ENCODE results near the gene R3HDM2. TPM values are rescaled to one million over a fixed set of nuclear protein-coding genes. Genes with fewer than 3 reads are reported as not detected.

Gene R3HDM2
- total and polyA plus RNA-seq, 2 donors (not counting 1 experiment from before 2014, with no cell fraction given) = 104 to 129 TPM

DNA sequence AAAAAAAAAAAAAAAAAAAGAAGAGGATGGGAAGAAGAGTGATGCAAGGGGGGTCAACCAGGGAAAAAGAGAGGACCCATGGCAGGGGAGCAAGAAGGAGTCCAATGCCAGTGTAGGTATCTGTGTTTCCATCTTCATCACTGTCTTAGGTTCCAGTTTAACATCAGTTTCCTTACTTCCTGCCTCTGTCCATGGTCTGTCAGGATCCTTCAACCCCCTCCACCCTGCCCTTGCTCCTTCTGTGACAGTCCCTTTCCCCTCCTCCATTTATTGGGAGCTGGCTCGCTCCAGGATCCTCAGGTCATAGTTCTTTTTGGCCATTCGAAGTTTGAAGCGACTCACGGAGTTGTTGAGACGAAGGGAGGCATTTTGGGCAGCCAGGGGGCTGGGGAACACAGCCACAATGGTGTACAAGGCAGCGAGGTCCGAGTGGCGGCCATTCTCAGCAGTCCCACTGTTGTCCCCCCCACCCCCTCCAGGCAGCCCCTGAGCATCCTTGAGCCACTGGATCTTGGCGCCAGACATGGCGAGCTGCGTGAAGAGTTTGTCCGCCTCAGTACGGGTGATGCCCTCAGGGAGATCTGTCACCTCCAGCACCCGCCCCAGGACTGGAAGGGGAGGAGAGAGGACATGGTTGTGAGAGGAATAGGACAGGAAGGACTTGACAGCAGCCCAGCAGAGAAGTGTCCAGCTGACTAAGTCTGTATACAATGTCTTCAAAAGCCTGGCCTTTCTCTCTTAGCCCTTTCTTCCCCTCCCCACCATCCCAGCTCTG is 176.2 kb downstream of the R3HDM2 start:
- Mint-ChIP-seq H3K4me3 (no peak overlapping the region), H3K27me3 (no peaks in the 10 kb centered on the region), H3K27ac (no peak overlapping the region), H3K4me1 (no peaks in the 10 kb centered on the region), H3K9me3 (ENCODE audit: insufficient read depth) (no peaks in the 10 kb centered on the region)
- no peaks in the 10 kb centered on the region for H4K20me1 ChIP-seq (ENCODE audit: control insufficient read depth, insufficient read depth, low read length, poor library complexity, severe bottlenecking)
- 98% methylated on average over 11 of the region's 14 CpGs for WGBS (ENCODE audit: insufficient coverage)
- POLR2A ChIA-PET = no interaction called here
- no peaks in the 10 kb centered on the region for H3K79me2 ChIP-seq (ENCODE audit: control insufficient read depth, insufficient read depth, low read length)
- H3K36me3 ChIP-seq (replicated peaks in 1 of 2; ENCODE audit: control extremely low read depth in 1 of 2, control insufficient read depth in 1 of 2, extremely low read depth in 1 of 2, insufficient read depth in 2 of 2, low read length in 1 of 2) = peaks cover 24 to 51% of the 10 kb centered on the region in 2 experiments
- TF ChIP-seq EZH2 (IDR thresholded peaks at IDR 0.05; ENCODE audit: borderline replicate concordance, insufficient read depth, low read depth, low read length, poor library complexity, severe bottlenecking) = no peak
- H3K4me2 ChIP-seq (replicated peaks; ENCODE audit: low read depth, low read length, poor library complexity, severe bottlenecking) = no peak overlapping the region
- no peaks in the 10 kb centered on the region for H3K9me3 ChIP-seq (ENCODE audit: control extremely low read depth in 1 of 3, control insufficient read depth in 2 of 3, insufficient read depth in 1 of 3, low read length in 2 of 3)
- no peaks in the 10 kb centered on the region for H3K4me1 ChIP-seq (ENCODE audit: control insufficient read depth in 2 of 2, insufficient read depth in 2 of 2, low read length in 2 of 2)
- intact Hi-C loops (cut with micrococcal nuclease) = no loop called here
- H3K9ac ChIP-seq (ENCODE audit: low read length) = no peak overlapping the region
- ATAC-seq (ENCODE audit: low read depth) (no peak), DNase-seq (no peak)
- H3K27ac ChIP-seq (ENCODE audit: low read length in 2 of 2) = no peak overlapping the region
- H2AFZ ChIP-seq (ENCODE audit: insufficient read depth, low read depth, low read length, poor library complexity, severe bottlenecking) = no peak overlapping the region
- no peaks in the 10 kb centered on the region for H3K27me3 ChIP-seq (replicated peaks in 1 of 4; ENCODE audit: control extremely low read depth in 1 of 4, control insufficient read depth in 3 of 4, insufficient read depth in 4 of 4, low read length in 3 of 4)
- CTCF ChIA-PET = no interaction called here
- H3K4me3 ChIP-seq (ENCODE audit: control extremely low read depth in 1 of 5, extremely low read depth in 1 of 5, insufficient read depth in 1 of 5, low read depth in 2 of 5, low read length in 4 of 5) = no peak overlapping the region

DNA sequence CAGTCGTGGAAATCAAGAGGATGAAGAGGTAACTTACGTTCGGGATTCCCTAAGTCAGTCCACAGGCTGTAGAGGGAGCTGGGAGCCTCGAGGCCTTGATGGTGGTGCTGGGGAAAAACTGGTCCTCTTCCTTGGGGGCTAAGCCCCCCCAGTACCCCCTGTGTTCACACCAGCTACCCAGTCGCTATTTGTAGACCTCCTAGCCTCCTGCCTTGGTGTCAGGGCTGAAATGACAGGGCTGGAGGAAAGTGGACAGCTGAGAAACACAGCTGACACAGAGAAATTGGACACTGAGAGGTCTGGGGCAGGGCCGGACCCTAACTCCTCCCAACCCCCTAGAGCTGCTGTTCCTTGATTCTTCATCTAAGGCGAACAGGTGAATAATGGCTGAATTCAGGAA is 179.9 kb downstream of the R3HDM2 start, which contains the start of gene STAC3:
Gene STAC3 (minus strand): TSS at position 232 of the 400 bp plus-strand sequence. CDS start 1,551 bp downstream, outside the sequence.
- ATAC-seq (ENCODE audit: low read depth) (no peak), DNase-seq (no peak)
- Mint-ChIP-seq H3K4me3 (no peak within 1 kb of the TSS), H3K27me3 (no peaks in the 10 kb centered on the region), H3K4me1 (peaks cover 10% of the 10 kb centered on the region), H3K27ac (no peak within 1 kb of the TSS), H3K9me3 (ENCODE audit: insufficient read depth) (no peaks in the 10 kb centered on the region)
- peaks cover 0 to 5% (median 0%) of the 10 kb centered on the region in 3 donors for H3K9me3 ChIP-seq (ENCODE audit: control extremely low read depth in 1 of 3, control insufficient read depth in 2 of 3, insufficient read depth in 1 of 3, low read length in 2 of 3)
- no peaks in the 10 kb centered on the region for H4K20me1 ChIP-seq (ENCODE audit: control insufficient read depth, insufficient read depth, low read length, poor library complexity, severe bottlenecking)
- 85% methylated on average over 4 of the region's 7 CpGs for WGBS (ENCODE audit: insufficient coverage)
- H2AFZ ChIP-seq (ENCODE audit: insufficient read depth, low read depth, low read length, poor library complexity, severe bottlenecking) = no peak within 1 kb of the TSS
- intact Hi-C loops (cut with micrococcal nuclease) = no loop called here
- ChIA-PET POLR2A (interaction anchor here (0.6 kb wide), 2 partner anchors 203 to 560 kb away, joined by 6 to 7 read pairs; no protein-coding TSS in a partner anchor), CTCF (interaction anchor here (0.7 to 31.1 kb wide), 2 partner anchors 35 to 1549 kb away, joined by 3 to 838 read pairs; partner anchors contain the start of gene NXPH4)
- no peaks in the 10 kb centered on the region for H3K79me2 ChIP-seq (ENCODE audit: control insufficient read depth, insufficient read depth, low read length)
- H3K27ac ChIP-seq (ENCODE audit: low read length in 2 of 2) = no peak within 1 kb of the TSS
- H3K4me2 ChIP-seq (replicated peaks; ENCODE audit: low read depth, low read length, poor library complexity, severe bottlenecking) = no peak within 1 kb of the TSS
- peaks cover 5 to 15% of the 10 kb centered on the region in 2 experiments for H3K36me3 ChIP-seq (replicated peaks in 1 of 2; ENCODE audit: control extremely low read depth in 1 of 2, control insufficient read depth in 1 of 2, extremely low read depth in 1 of 2, insufficient read depth in 2 of 2, low read length in 1 of 2)
- H3K9ac ChIP-seq (ENCODE audit: low read length) = no peak within 1 kb of the TSS
- no peak within 1 kb of the TSS for H3K4me3 ChIP-seq (ENCODE audit: control extremely low read depth in 1 of 5, extremely low read depth in 1 of 5, insufficient read depth in 1 of 5, low read depth in 2 of 5, low read length in 4 of 5)
- H3K4me1 ChIP-seq (ENCODE audit: control insufficient read depth in 2 of 2, insufficient read depth in 2 of 2, low read length in 2 of 2) = peaks cover 7 to 10% of the 10 kb centered on the region in 2 donors
- H3K27me3 ChIP-seq (replicated peaks in 1 of 4; ENCODE audit: control extremely low read depth in 1 of 4, control insufficient read depth in 3 of 4, insufficient read depth in 4 of 4, low read length in 3 of 4) = no peaks in the 10 kb centered on the region
- TF ChIP-seq EZH2 (IDR thresholded peaks at IDR 0.05; ENCODE audit: borderline replicate concordance, insufficient read depth, low read depth, low read length, poor library complexity, severe bottlenecking) (no peak), CTCF (IDR thresholded peaks at IDR 0.05) (no peak)

Measured in B cell (primary cell).